G401 (cell line): ENCODE results near the gene CCDC74A. TPM values are rescaled to one million over a fixed set of nuclear protein-coding genes. Genes with fewer than 3 reads are reported as not detected.
"Not testable (repeated sequence)": the region's sequence is repeated elsewhere in the genome, so short reads cannot be mapped to it uniquely, and the experiment has no call there.

Source experiments
- DNase-seq: peaks from one replicate; pipeline ENCODE4 v3.0.0-alpha.2; 2015; ENCODE audit warnings: low spot score
- in situ Hi-C: cut with HindIII; loops from 2 replicates; pipeline ENCODE4 v1.10.0; 2016; ENCODE audit warnings: low sequenced_read_pairs, mixed read lengths
- total RNA-seq: library from RNA; depleted of rRNA; stranded (reverse); fragments of >200 nt; shearing (Covaris generic); gene quantifications from 2 replicates; pipeline ENCODE4 v1.2.3, GENCODE V29; 2014; rRNA removed

Gene CCDC74A
- total RNA-seq, 1 experiment from 2014 or later = 63.4 TPM

- in situ Hi-C loops = no loop called here
- DNase-seq = no peak
Observed at GRCh38 chr2:131542438-131543384, 15.0 kb downstream of the CCDC74A start.

GRCh38 chr2:131543385-131543891 lies 15.8 kb downstream of the CCDC74A start:
- in situ Hi-C loops = no loop called here
- no peak for DNase-seq

- in situ Hi-C loops, DNase-seq: not testable (repeated sequence)
Observed at GRCh38 chr2:131544006-131544812, 16.5 kb downstream of the CCDC74A start.

DNA sequence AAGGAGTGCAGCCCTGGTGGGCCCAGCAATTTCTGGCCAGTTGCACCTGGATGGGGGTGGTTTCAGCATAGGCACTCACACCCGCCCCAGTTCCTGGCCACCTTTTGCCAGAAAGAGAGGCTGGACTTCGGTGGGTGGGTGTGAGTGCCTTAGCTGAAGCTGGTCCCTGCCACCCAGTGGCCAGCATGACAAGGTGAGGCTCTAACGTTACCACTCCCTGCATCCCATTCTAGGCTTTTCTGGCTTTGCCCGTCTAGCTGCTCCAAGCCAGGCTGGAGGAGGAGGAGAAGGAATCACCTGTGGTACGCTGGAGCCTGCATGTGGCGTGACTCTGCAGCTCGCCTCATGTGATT lies 17.1 kb downstream of the CCDC74A start:
- DNase-seq, in situ Hi-C loops: not testable (repeated sequence)

GRCh38 chr2:131552871-131553270 lies 25.2 kb downstream of the CCDC74A start:
- DNase-seq = no peak
- in situ Hi-C loops = no loop called here

DNA sequence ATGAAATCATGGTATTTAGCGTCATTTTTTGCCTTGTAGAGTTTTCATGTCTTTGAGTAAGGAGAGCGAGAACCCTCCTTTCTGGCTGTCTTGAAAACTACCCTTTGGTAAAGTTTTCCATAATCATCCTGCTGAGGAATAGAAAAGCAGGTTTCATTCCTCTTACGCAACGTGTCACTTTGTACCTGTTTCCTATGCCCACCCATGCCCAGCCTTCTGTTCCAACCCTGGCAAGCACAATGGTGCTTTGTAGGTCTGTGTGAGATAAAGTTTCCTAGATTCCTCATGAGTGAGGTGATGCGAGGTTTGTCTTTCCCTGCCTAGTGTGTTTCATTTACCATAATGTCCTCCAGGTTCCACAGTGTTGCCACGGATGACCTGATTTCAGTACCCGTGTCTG lies 29.3 kb downstream of the CCDC74A start:
- in situ Hi-C loops = no loop called here
- no peak for DNase-seq

- in situ Hi-C loops = no loop called here
- no peak for DNase-seq
Observed at GRCh38 chr2:131557558-131558321, 30.1 kb downstream of the CCDC74A start.

GRCh38 chr2:131566371-131566770 lies 38.7 kb downstream of the CCDC74A start:
- in situ Hi-C loops = no loop called here
- no peak for DNase-seq

DNA sequence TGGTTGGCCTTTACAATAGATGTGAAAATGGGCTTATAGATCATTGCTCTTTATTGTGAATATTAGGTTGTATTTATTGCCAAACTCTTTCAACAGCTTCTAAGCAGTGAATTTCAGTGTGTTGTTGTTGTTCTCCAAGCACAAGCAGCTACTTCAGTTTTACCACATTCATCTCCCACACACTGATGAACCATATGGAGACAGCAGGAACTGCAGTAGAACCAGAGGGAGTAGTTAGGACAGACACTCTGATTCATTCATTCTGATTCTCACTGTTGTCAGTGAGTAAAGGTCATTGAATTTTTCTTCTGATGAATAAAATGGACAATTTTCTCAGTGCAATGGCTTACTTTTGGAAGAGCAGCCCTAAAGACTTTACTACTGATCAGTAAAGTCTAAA lies 40.2 kb downstream of the CCDC74A start:
- no peak for DNase-seq
- in situ Hi-C loops = no loop called here

GRCh38 chr2:131568401-131568800 lies 40.7 kb downstream of the CCDC74A start:
- in situ Hi-C loops, DNase-seq: not testable (repeated sequence)

DNA sequence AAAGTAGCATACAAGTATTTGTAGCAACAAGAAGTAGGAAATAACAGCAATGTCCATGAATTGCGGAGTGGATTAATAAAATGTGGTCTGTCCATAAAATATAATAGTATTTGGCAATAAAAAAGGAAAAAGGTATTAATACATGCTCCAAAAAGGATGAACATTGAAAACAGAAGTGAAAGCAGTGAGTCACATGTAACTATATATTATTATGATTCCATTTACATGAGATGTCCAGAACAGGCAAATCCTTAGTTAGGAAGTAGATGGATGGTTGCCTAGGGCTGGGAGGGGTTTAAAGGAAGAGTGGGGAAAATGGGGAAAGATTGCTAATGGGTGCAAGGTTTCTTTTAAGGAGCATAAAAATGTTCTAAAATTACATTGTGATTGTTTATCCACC lies 44.5 kb downstream of the CCDC74A start:
- no peak for DNase-seq
- in situ Hi-C loops = no loop called here

- in situ Hi-C loops = no loop called here
- no peak for DNase-seq
Observed at GRCh38 chr2:131577812-131578211, 50.1 kb downstream of the CCDC74A start.

DNA sequence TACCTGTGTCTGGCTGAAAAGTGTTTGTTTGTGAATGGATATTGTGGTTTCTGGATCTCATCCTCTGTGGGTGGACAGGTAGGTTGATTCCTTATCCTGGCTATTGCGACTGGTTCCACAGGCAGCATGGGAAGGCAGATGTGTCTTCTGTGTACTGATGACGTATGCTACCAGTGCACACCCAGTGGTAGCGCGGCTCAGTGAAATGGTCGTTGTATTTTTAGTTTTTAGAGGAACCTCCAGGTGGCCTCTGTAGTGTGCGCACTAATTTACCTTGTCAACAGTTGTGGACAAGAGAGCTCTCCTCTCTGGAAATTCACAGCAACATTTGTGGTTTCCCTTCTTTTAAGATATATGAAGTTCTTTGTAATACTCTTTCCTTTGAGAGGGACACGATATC lies 52.5 kb downstream of the CCDC74A start:
- in situ Hi-C loops = no loop called here
- no peak for DNase-seq

Other genes with a start within 250 kb of the CCDC74A start
- 0.06 TPM in 1 of 2 replicates, not detected in the other for gene RAB6D, start 163.7 kb upstream of the CCDC74A start, total RNA-seq
- not detected in 2 replicates for gene TUBA3D, start 51.8 kb upstream of the CCDC74A start, total RNA-seq
- gene MZT2A, start 35.5 kb upstream of the CCDC74A start, total RNA-seq = 138 and 230 TPM in 2 replicates